ENCODE data around the gene CHMP3. TPM values are rescaled to one million over a fixed set of nuclear protein-coding genes. Genes with fewer than 3 reads are reported as not detected.
"Not testable (repeated sequence)": the region's sequence is repeated elsewhere in the genome, so short reads cannot be mapped to it uniquely, and the experiment has no call there.

CHMP3 gene
- total RNA-seq, 2 donors from 2014 or later, result 53.9 to 70.2 TPM

DNA sequence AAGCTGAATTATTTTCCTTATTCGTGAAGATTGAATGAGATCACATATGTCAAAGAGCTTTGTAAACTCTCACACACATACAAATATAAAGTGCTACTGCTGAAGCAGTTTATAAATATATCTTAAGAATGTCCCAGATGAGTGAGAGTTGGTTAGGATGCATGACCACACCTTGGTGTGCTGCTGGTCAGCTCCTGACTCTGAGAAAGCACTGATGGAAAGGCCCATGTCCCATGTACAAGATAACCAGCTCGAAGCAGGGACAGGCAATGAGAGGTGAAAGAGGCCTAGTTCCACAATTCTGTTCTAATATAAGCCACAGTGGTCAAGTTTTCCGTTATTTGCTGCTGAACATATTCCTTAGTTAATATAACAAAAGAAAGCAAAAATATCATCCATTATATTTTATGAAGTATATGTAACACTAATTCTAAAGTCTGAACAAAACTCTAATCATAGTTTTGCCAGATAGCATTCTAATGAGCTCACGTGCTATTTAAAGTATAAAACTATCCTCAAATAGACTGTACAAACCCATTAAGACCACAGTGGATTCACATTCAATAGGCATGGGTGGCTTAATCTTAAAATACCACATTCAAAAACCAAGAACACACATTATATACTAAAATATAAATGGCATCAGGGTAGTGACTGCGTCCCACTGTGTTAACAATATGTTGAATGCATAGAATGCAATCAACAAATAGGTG lies 49.1 kb downstream of the CHMP3 start:
- H3K9me3 ChIP-seq (ENCODE audit: control insufficient read depth, low read length, poor library complexity, severe bottlenecking), result no peaks in the 10 kb centered on the region
- ATAC-seq, result no peak
- peaks cover 6% of the 10 kb centered on the region for H3K36me3 Mint-ChIP-seq (ENCODE audit: low read depth)
- peaks cover 5% of the 10 kb centered on the region for H3K4me1 Mint-ChIP-seq
- H3K27me3 Mint-ChIP-seq, result no peaks in the 10 kb centered on the region
- DNase-seq, result no peak
- H3K27ac Mint-ChIP-seq, result peak overlapping the region; percentile 47
- H3K4me3 Mint-ChIP-seq, result no peak overlapping the region

DNA sequence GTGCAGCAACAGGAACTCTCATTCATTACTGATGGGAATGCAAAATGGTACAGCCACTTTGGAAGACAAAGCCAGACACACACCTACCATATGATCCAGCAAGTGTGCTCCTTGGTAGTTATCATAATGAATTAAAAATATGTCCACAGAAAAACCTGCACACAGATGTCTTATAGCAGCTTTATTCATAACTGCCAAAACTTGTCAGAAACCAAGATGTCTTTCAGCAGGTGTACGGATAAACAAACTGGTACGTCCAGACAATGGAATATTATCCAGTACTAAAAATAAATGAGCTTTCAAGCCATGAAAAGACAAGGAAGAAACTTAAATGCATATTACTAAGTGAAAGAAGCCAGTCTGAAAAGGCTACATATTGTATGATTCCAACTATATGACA lies 50.4 kb downstream of the CHMP3 start:
- H3K9me3 ChIP-seq (ENCODE audit: control insufficient read depth, low read length, poor library complexity, severe bottlenecking), result no peaks in the 10 kb centered on the region
- no peak overlapping the region for H3K4me3 Mint-ChIP-seq
- no peak overlapping the region for H3K27ac Mint-ChIP-seq
- no peaks in the 10 kb centered on the region for H3K27me3 Mint-ChIP-seq
- H3K4me1 Mint-ChIP-seq, result peaks cover 5% of the 10 kb centered on the region
- H3K36me3 Mint-ChIP-seq (ENCODE audit: low read depth), result peaks cover 9% of the 10 kb centered on the region
- no peak for ATAC-seq
- DNase-seq, result no peak

DNA sequence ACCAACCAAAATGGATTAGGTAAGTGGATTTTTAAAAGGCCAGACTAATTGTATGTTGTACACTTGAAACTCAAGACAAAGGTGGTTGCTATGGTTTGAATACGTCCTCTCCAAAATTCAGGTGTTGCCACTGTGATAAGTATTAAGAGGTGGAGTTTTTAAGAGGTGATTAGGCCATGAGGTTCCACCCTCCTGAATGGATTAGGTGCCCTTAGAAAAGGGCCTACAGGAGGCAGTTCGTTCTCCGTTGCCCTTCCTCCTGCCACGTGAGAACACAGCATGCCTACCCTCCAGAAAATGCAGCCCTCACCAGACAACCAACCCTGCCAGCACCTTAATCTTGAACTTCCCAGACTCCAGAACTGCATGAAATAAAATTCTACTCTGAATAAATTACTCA lies 51.2 kb downstream of the CHMP3 start:
- peaks cover 5% of the 10 kb centered on the region for H3K4me1 Mint-ChIP-seq
- no peaks in the 10 kb centered on the region for H3K9me3 ChIP-seq (ENCODE audit: control insufficient read depth, low read length, poor library complexity, severe bottlenecking)
- no peak for ATAC-seq
- peaks cover 11% of the 10 kb centered on the region for H3K36me3 Mint-ChIP-seq (ENCODE audit: low read depth)
- no peak overlapping the region for H3K4me3 Mint-ChIP-seq
- H3K27ac Mint-ChIP-seq, result no peak overlapping the region
- no peak for DNase-seq
- H3K27me3 Mint-ChIP-seq, result no peaks in the 10 kb centered on the region

DNA sequence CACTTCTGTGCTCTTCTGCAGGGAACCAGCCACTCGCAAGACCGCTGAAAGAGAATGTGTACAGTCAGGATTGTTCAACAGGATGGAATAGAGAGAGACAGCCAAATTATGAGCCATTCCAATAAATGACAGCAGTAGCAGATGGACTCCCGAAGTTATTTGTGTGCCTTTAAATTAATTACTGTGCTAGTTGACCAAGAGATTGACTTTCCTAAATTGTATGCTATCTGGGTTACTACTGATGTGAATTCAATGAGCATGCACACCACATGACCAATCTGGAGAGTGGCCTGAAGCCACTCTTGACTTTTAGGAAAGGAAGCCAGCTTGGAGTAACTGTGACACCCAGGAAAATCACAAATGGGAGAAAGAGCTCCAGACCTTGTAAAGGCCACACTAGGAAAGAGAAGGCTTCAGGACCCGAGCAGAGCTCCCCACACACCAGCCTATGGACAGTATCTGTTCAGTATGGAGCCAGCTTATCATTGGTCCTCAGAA lies 52.8 kb downstream of the CHMP3 start:
- no peak for DNase-seq
- H3K9me3 ChIP-seq (ENCODE audit: control insufficient read depth, low read length, poor library complexity, severe bottlenecking), result no peaks in the 10 kb centered on the region
- Mint-ChIP-seq H3K27ac (peak overlapping the region; percentile 34), H3K4me3 (no peak overlapping the region), H3K27me3 (no peaks in the 10 kb centered on the region), H3K36me3 (ENCODE audit: low read depth) (peaks cover 12% of the 10 kb centered on the region), H3K4me1 (peaks cover 7% of the 10 kb centered on the region)
- ATAC-seq, result no peak

DNA sequence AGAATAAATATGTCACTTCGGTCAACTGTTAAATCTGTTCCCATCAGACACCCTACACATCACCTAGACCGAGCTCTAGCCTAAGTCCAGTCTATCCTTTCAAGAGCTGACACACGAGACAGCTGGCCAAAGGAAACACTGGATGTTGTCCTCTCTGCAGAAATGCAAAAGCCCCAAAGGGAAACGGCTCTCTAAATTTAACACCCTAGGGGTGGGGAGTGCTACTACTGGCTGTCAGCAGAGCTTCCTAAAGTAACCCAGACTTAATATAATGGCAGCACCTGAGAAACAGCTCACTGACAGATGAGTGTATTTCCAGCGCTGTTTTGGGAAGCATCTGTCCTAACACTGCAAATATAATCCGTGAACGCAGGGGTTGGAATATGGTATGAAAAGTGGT lies 55.6 kb downstream of the CHMP3 start:
- no peak overlapping the region for H3K4me3 Mint-ChIP-seq
- ATAC-seq (no peak), DNase-seq (no peak)
- H3K27me3 Mint-ChIP-seq, result no peaks in the 10 kb centered on the region
- peaks cover 4% of the 10 kb centered on the region for H3K4me1 Mint-ChIP-seq
- H3K27ac Mint-ChIP-seq, result no peak overlapping the region
- no peaks in the 10 kb centered on the region for H3K9me3 ChIP-seq (ENCODE audit: control insufficient read depth, low read length, poor library complexity, severe bottlenecking)
- peaks cover 16% of the 10 kb centered on the region for H3K36me3 Mint-ChIP-seq (ENCODE audit: low read depth)

DNA sequence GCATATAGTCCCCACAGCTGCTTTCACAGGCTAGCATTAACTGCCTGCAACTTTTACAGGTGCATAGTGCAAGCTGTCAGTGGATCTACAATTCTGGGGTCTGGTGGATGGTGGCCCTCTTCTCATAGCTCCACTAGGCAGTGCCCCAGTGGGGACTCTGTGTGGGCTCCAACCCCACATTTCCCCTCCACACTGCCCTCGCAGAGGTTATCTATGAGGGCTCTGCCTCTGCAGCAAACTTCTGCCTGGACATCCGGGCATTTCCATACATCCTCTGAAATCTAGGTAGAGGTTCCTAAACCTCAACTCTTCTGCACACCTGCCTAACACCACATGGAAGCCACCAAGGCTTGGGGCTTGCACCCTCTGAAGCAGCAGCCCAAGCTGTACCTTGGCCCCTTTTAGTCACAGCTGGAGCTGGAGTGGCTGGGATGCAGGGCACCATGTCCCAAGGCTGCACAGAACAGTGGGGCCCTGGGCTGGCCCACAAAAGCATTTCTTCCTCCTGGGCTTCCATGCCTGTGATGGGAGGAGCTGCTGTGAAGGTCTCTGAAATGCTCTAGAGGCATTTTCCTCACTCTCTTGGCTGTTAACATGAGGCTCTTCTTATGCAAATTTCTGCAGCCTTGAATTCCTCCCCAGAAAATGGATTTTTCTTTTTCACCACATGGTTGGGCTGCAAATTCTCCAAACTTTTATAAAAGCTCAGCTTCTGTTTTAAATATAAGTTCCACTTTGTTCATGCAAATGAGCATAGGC lies 62.7 kb downstream of the CHMP3 start:
- peaks cover 26% of the 10 kb centered on the region for H3K36me3 Mint-ChIP-seq (ENCODE audit: low read depth)
- peaks cover 7% of the 10 kb centered on the region for H3K4me1 Mint-ChIP-seq
- H3K27ac Mint-ChIP-seq, result no peak overlapping the region
- peaks cover 3% of the 10 kb centered on the region for H3K9me3 ChIP-seq (ENCODE audit: control insufficient read depth, low read length, poor library complexity, severe bottlenecking)
- H3K27me3 Mint-ChIP-seq, result no peaks in the 10 kb centered on the region
- no peak for DNase-seq
- no peak overlapping the region for H3K4me3 Mint-ChIP-seq
- no peak for ATAC-seq

DNA sequence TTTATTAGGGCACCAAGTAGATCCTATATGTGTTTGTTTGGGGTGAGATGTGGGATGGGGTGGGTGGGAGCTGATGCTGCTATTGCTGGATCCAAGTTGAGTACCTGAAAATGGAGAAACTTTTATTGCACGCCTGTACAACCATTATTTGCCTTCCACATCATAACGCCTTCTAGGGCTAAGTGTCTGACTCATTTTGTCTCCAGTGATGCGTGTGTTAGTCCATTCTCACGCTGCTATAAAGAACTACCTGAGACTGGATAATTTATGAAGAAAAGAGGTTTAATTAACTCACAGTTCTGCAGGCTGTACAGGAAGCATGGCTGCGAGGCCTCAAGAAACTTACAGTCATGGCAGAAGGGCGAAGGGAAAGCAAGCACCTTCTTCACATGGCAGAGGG lies 63.9 kb downstream of the CHMP3 start:
- DNase-seq (no peak), ATAC-seq (no peak)
- Mint-ChIP-seq H3K4me1 (peaks cover 7% of the 10 kb centered on the region), H3K36me3 (ENCODE audit: low read depth) (peaks cover 25% of the 10 kb centered on the region), H3K27ac (no peak overlapping the region), H3K4me3 (no peak overlapping the region), H3K27me3 (no peaks in the 10 kb centered on the region)
- H3K9me3 ChIP-seq (ENCODE audit: control insufficient read depth, low read length, poor library complexity, severe bottlenecking), result peaks cover 3% of the 10 kb centered on the region

DNA sequence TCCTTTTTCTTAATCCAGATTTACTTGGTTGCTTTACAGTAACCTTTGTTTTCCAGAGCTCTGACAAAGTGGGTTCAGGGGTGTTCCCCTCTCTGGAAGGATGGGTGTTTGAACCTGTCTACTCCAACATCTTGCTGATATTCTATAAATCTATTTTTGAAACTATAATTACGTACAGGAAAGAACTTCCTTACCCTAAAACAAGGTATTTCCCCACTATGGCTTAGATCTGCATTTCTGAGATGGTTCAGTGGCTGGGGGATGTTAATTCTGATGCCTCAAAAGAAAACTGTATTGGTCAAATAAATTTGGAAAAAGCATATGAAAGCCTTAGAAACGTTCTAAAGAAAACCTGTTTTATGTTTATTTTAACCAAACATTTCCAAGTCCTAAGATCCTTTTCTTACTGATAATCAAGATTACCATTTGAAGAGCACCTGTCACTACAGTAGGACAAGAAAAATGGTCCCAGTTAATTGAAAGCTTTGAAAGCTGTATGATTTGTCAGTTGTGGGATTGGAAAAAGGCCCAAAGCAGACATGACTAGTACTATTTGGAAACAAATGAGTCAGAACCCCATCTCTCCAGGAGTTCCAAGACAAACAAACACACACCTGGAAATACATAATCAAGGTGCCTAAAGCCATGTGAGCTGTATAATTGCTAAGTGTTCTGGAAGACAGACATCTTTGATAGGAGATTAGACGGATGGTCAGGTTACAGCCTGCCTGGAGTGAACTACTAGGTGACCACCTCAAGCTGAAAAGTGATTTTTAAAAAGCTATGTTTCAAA lies 64.6 kb downstream of the CHMP3 start:
- no peaks in the 10 kb centered on the region for H3K27me3 Mint-ChIP-seq
- no peak for ATAC-seq

DNA sequence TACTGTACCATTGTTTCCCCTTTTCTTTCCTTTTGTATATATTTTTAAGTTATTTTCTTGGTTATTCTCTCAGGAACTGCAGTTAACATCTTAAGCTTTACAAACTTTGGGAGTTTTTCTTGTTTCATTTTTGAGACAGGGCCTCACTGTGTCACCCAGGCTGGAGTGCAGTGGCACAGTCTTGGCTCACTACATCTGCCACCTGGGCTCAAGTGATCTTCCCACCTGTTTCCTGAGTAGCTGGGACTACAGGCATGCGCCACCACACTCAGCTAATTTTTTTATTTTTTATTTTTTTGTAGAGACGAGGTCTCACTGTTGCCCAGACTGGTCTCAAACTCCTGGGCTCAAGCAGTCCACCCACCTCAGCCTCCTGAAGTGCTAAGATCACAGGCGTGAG lies 66.9 kb downstream of the CHMP3 start:
- not testable (repeated sequence) for H3K27me3 Mint-ChIP-seq; H3K4me3 Mint-ChIP-seq; H3K9me3 ChIP-seq (ENCODE audit: control insufficient read depth, low read length, poor library complexity, severe bottlenecking); ATAC-seq; H3K4me1 Mint-ChIP-seq; DNase-seq
- Mint-ChIP-seq H3K36me3 (ENCODE audit: low read depth) (peaks cover 27% of the 10 kb centered on the region), H3K27ac (peak overlapping the region; percentile 60)

More for the DNA sequence above, 64.6 kb downstream of the CHMP3 start:
- Mint-ChIP-seq H3K36me3 (ENCODE audit: low read depth) (peaks cover 28% of the 10 kb centered on the region), H3K4me3 (no peak overlapping the region), H3K27ac (no peak overlapping the region), H3K4me1 (peaks cover 9% of the 10 kb centered on the region)
- no peak for DNase-seq
- peaks cover 3% of the 10 kb centered on the region for H3K9me3 ChIP-seq (ENCODE audit: control insufficient read depth, low read length, poor library complexity, severe bottlenecking)

DNA sequence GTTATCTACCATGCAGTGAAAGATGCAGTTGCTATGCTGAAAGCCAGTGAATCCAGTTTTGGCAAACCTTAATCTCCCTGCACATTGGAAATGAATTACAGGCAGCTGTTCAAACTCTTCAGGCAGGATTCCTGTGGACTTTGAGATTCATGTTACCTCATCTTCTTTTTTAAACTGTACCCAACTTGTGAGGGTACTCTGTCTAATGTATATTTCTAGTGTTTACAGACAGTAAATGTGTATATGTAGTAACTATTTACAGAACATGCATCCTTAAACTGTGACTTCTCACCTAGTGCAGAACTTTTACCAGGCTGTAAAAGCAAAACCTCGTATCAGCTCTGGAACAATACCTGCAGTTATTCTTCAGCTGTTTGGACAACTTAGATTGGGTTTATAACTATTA lies 71.2 kb downstream of the CHMP3 start:
- ATAC-seq, result no peak
- no peak overlapping the region for H3K4me3 Mint-ChIP-seq
- H3K27me3 Mint-ChIP-seq, result no peaks in the 10 kb centered on the region
- no peaks in the 10 kb centered on the region for H3K9me3 ChIP-seq (ENCODE audit: control insufficient read depth, low read length, poor library complexity, severe bottlenecking)
- peaks cover 13% of the 10 kb centered on the region for H3K4me1 Mint-ChIP-seq
- no peak overlapping the region for H3K27ac Mint-ChIP-seq
- DNase-seq, result no peak
- H3K36me3 Mint-ChIP-seq (ENCODE audit: low read depth), result peaks cover 27% of the 10 kb centered on the region

DNA sequence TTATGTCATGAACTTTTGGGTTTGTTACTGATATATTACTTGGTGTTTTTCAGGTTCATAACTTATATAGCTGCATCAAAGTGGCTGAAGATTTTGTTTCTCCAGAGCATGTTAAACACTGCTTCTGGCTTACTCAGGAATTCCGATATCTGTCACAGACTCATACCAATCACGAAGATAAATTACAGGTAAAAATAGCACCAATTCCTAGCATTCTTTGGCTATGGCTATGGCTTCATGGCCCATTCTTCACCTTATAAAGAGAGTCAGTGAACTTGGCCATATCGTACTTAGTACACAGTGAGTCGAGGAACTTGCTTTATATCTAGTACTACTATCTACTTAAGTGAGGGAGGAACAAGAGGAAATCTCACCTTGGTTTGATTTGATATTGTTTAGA lies 72.2 kb downstream of the CHMP3 start:
- H3K36me3 Mint-ChIP-seq (ENCODE audit: low read depth), result peaks cover 27% of the 10 kb centered on the region

DNA sequence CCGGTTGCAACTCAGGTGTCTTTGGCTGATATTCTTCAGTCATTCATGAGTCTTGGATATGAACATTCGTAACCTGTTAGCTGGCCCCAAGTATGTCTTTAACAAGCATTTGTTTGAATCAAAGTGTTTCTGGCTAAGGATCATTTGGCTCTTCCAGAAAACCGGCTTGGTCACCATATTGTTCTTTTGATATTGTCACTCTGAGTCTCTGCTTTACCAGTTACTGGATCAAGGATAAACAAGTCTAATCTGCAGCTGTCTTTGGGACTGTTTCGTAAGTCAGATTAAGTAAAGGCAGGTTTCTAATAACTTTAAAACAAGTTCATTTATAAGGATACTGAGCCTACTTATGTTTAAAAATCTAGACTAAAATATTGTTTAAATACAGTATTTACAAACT lies 73.0 kb downstream of the CHMP3 start:
- H3K27ac Mint-ChIP-seq, result peak overlapping the region; percentile 22

More for the DNA sequence above, 72.2 kb downstream of the CHMP3 start:
- H3K4me1 Mint-ChIP-seq, result peaks cover 16% of the 10 kb centered on the region
- H3K4me3 Mint-ChIP-seq, result no peak overlapping the region
- H3K27ac Mint-ChIP-seq, result peak overlapping the region; percentile 53
- H3K9me3 ChIP-seq (ENCODE audit: control insufficient read depth, low read length, poor library complexity, severe bottlenecking), result no peaks in the 10 kb centered on the region
- ATAC-seq (no peak), DNase-seq (no peak)
- no peaks in the 10 kb centered on the region for H3K27me3 Mint-ChIP-seq

DNA sequence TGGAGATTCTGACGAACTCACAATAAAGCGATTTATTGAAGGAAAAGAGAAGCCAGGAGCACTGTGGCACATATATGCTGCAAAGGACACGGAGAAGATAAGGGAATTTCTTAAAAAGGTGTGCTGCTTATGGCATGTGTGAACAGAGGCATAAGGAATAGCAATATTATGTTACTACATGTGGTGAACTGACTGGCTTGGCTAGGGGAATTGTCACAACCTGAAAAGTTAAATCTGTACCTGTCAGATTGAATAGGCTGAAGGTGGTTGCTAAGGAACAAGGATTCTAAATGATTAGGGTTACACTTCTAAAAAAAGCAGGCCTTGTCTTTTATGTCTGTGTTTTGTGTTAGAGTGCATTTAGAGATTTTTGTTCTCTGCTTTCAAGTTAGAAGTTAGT lies 73.7 kb downstream of the CHMP3 start:
- H3K27ac Mint-ChIP-seq, result peak overlapping the region; percentile 86

More for the DNA sequence above, 73.0 kb downstream of the CHMP3 start:
- H3K36me3 Mint-ChIP-seq (ENCODE audit: low read depth), result peaks cover 29% of the 10 kb centered on the region
- no peak overlapping the region for H3K4me3 Mint-ChIP-seq
- no peaks in the 10 kb centered on the region for H3K27me3 Mint-ChIP-seq
- no peaks in the 10 kb centered on the region for H3K9me3 ChIP-seq (ENCODE audit: control insufficient read depth, low read length, poor library complexity, severe bottlenecking)
- DNase-seq (no peak), ATAC-seq (no peak)
- H3K4me1 Mint-ChIP-seq, result peaks cover 12% of the 10 kb centered on the region

More for the DNA sequence above, 73.7 kb downstream of the CHMP3 start:
- H3K27me3 Mint-ChIP-seq, result no peaks in the 10 kb centered on the region
- peaks cover 34% of the 10 kb centered on the region for H3K36me3 Mint-ChIP-seq (ENCODE audit: low read depth)
- no peak overlapping the region for H3K4me3 Mint-ChIP-seq
- no peak for ATAC-seq
- H3K9me3 ChIP-seq (ENCODE audit: control insufficient read depth, low read length, poor library complexity, severe bottlenecking), result no peaks in the 10 kb centered on the region
- peaks cover 17% of the 10 kb centered on the region for H3K4me1 Mint-ChIP-seq
- no peak for DNase-seq

Measured in T-helper 17 cell (primary cell).